Inferior parietal cortex (tissue), 1 donor: ENCODE measurements around the gene CYP17A1.
"Not testable (repeated sequence)": the region's sequence is repeated elsewhere in the genome, so short reads cannot be mapped to it uniquely, and the experiment has no call there.

Experiments used
- DNase-seq: peaks from one replicate; pipeline ENCODE4 v3.0.0-alpha.2; 2016; ENCODE audit errors: extremely low spot score

Gene CYP17A1, protein sequence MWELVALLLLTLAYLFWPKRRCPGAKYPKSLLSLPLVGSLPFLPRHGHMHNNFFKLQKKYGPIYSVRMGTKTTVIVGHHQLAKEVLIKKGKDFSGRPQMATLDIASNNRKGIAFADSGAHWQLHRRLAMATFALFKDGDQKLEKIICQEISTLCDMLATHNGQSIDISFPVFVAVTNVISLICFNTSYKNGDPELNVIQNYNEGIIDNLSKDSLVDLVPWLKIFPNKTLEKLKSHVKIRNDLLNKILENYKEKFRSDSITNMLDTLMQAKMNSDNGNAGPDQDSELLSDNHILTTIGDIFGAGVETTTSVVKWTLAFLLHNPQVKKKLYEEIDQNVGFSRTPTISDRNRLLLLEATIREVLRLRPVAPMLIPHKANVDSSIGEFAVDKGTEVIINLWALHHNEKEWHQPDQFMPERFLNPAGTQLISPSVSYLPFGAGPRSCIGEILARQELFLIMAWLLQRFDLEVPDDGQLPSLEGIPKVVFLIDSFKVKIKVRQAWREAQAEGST

DNA sequence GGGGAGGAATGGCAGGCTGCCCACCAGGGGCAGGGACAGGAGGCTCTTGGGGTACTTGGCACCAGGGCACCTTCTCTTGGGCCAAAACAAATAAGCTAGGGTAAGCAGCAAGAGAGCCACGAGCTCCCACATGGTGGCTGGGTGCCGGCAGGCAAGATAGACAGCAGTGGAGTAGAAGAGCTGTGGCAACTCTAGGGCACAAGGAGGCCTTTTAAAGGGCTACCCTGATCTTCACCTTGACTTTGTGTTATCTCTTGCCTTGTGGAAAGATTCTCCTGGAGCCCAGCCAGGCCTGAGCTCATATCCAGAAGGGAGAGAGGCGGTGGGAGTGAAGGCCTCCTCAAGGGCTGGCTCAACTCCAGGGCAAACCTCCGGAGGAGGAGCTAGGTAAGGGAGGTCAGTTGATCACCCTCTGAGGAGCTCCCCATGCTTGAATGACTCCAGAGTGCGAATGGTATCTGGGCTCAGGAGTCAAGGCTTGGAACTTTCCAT lies at the start of gene CYP17A1:
CYP17A1 (minus strand) TSS at position 184 of the 492 bp plus-strand sequence; CDS start at position 132, 52 bp downstream.
- DNase-seq, result no peak

DNA sequence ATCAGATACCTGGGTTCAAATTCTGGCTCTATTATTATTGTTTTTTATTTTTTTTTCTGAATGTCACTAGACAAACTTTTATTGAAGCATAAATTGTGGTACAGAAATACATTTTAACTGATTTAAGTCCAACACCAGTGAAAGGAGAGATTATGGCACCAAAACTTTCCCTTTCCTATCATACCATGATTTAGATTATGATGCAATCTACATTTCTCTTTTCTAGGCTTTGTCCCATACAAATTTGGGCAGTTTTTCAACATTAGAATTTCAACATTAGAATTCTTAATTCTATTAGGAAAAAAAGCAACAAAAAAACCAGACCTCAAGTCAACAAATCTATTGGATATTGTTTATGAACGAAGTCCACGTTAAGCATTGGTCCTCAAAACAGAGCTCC lies 43.0 kb upstream of the CYP17A1 start:
- no peak for DNase-seq

DNA sequence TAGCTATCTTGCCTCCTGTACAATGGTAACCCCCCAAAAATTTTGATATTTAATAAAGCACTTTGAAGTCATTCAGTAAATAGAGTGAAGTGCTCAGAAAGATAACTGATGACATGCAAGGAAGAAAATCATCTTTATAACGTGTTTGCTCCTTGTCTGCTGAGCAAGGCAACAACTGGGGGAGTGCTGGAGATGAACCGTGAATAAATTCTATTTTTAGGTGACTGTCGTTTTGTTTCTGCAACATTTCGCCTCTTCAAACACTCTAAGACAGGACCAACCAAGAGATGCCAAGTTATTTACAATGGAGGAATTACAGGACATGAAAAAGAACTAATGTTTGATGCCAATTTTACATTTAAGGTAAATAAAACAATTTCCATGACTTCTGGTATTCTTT lies 41.4 kb upstream of the CYP17A1 start:
- DNase-seq, result no peak

DNA sequence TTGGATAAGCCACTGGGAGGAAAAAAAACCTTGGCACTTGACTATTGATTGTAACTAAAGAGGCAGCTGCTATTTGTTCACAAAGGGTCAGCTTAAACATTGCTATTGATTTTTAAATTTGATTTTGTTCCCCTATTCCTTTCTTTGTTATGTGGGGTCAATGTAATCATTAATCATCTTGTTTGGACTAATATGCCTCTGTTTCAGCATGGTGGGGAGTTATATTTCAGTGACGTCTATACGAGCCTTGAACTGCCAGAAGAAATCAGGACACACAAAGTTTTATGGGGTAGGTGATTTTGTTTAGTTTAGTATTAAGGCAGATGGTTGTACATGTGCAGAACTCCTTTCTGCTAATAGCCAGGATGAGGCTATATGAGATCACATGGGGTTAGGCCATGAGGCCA lies 39.5 kb upstream of the CYP17A1 start:
- no peak for DNase-seq

DNA sequence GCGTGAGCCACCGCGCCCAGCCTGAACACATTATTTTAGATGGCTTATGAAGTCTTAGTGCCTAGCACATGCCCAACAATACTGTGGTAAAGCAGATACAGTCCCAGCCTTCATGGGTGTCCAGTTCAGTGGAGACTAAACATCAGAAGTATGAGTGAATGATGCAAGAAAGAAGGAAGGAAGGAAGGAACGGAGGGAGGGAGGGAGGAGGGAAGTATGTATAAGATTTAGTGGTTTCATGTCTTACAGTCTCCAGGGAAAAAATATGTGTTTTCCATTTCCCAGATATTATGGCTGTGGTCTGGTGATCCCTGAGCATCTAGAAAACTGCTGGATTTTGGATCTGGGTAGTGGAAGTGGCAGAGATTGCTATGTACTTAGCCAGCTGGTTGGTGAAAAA lies 35.0 kb upstream of the CYP17A1 start:
- no peak for DNase-seq

DNA sequence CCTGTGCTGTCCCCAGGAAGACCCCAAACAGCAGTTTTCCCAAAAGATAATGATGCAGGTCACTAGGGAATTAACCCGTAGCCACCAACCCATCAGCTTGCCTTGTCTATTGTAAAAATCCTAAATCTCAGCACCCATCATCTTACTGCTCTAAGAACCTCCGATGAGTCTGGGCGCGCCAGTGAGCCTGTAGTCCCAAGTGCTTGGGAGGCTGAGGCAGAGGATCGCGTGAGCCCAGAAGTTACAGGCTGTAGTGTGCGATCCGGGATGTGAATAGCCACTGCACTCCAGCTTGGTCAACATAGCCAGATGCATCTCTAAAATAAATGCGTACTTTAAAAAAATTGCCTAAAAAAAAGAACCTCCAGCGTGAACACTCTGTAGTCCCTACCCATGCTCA lies 33.0 kb upstream of the CYP17A1 start:
- no peak for DNase-seq

DNA sequence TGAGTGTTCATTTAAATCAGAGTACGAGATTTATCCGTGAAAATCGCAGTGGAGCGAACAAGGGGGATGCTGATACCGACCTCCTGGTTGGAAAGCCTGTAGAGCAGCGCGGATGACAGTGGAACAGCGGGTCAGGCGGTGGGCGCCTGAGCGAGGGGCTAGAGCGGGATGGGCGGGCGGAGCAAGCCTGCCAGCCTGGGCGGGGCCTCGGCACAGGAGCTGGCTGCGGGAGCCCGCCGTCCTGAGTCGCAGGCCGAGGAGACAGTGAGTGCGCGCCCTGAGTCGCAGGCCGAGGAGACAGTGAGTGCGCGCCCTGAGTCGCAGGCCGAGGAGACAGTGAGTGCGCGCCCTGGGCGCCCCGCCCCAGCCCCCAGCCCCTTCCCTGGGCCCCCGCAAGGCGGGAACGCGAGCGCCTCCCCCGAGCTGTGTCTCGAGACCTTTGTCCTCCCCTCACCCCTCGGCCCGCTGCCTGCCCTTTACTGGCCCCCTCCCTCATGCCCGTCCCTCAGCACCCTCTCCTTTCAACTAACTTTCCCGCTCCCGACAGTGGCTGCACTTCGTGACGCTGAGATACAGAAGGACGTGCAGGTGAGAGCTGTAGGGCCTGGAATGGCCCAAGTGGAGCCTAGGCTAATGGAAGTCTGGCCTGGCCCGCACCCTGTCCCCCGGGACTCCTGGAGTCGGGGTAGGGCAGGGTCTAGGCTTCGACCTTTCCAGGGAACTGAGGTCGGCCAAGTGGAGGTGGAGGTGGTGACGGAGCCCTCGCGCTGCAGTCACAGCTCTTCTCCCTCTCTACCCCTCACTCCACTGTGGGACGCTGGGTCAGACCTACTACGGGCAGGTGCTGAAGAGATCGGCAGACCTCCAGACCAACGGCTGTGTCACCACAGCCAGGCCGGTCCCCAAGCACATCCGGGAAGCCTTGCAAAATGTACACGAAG lies 32.3 kb upstream of the CYP17A1 start, which contains the start of gene AS3MT:
AS3MT (plus strand) TSS at position 213 of the 941 bp plus-strand sequence; CDS start at position 336, 123 bp downstream.
- DNase-seq, result no peak

DNA sequence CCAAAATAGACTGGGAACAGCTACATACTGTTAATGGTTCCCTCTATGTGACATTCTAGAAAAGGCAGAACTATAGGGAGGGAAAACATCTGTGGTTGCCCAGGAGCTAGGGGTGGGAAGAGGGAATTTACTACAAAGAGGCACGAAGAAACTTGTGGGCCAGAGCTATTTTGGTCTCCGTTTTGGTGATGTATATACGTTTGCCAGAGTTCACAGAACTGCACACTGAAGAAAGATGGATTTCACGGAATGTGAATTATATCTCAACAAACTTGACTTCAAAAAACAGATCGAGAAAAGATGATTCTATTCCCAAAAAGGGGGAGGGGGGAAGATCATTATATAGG lies 31.7 kb upstream of the CYP17A1 start:
- no peak for DNase-seq

DNA sequence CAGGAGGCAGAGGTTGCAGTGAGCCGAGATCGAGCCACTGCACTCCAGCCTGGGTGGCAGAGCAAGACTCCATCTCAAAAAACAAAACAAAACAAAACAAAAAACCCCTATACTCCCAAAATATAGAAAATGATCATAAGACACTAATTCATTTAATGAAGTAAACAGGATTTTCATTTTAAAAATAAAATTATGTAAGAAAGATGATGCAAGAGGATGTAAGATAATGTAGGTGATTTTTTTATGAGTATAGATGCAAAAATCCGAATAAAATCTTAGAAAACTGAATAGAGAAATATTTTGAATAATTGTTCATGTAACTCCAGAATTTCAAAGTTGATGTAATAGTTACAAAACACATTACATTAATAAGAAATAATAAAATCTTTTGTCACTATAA lies 28.4 kb upstream of the CYP17A1 start:
- no peak for DNase-seq

DNA sequence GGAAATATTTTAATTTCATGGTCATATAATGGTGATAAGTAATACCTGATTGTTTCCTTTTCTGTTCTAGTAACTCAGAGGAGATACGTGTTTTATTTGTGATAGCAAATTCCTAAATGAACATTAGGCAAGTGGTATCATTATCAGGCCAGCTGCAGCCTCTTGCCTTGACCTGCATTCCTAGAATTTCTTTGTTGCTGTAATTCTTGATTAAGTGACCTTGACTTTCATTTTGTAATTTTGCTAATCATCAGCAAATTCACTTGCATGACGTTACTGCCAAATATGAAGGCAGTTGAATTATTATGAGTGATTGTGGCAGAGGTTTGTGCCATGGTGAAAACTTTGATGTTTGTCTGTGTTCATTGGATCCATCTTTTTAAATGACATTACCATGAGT lies 26.4 kb upstream of the CYP17A1 start:
- DNase-seq, result no peak

DNA sequence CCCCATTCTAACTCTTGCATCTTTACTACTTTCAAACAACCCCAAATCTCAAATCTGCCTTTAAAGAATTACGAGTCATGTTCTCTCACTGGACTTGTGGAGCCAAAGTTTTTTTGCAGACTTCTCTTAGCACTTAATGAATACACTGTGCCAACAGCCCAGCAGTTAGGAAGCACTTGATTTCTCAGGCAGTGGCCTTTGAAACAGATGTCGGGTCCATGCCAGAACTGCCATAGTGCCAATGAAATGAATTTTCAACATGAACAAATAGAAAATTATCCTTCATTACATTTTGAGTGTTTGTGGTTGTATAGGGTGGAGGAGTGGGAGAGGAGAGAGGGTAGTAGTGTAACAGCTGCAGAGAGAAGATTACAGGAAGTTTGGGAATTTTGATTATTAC lies 22.7 kb upstream of the CYP17A1 start:
- DNase-seq, result no peak

DNA sequence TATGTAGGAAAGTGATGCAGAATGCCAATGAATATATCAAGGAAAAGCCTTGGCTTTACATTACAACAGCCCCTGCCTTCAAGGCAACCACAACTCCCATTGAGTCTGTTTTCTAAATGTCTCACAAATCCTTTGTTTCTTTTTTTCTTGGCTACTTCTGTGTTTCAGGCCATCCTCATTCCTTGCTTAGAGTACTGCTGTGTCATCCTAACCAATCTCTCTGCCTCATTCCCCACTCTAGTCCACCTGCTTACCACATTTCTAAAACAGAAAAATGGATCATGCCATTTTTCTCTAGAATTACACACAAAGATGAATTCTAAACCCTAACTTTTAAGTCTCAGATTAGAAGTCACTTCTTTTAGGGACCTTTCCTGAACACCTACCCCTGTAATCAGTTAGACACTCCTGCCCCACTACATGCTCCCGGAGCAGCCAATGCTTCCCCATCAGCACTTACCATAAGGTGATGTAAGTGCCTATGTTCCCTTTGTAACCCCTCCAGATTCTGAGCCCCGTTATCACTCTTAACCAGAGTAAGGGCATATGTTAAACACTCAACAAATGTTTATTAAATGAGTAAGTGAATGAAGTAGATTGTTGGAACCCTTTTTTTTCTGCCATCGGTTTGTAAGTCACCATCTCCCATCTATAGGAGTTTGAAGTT lies 19.7 kb upstream of the CYP17A1 start:
- DNase-seq, result no peak

DNA sequence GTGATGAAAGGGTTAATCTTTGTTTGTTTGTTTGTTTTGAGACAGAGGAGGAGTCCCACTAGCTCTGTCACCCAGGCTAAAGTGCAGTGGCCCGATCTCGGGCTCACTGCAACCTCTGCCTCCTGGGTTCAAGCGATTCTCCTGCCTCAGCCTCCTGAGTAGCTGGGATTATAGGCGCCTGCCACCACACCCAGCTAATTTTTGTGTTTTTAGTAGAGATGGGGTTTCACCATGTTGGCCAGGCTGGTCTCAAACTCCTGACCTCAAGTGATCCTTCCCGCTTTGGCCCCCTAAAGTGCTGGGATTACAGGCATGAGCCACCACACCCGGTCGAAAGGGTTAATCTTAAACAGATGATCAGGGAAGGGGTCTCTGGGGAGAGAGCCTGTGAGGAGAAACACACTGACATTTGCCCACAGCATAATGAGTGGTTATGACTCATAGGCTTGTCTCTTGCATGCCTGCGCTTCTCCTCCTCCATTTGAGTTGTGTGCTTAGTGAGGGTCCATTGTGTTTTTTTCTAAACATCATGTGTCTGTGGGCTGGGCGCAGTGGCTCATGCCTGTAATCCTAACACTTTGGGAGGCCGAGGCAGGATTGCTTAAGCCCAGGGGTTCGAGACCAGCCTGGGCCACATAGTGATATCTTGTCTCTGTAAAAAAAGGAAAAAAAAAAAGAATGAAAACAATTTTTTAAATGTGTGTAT lies 18.7 kb upstream of the CYP17A1 start:
- not testable (repeated sequence) for DNase-seq

DNA sequence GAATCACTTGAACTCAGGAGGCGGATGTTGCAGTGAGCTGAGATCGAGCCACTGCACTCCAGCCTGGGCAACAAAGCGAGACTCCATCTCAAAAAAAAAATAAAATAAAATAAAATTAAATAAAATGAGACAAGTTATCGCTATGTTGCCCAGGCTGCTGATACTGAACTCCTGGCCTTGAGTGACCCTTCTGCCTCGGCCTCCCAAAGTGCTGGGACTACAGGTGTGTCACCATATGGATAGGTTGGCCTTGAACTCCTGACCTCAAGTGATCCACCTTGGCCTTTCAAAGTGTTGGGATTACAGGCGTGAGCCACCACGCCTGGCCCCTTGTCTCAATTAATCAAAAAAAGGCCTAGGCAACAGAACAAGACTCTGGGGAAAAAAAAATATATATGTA lies 16.0 kb upstream of the CYP17A1 start:
- not testable (repeated sequence) for DNase-seq

DNA sequence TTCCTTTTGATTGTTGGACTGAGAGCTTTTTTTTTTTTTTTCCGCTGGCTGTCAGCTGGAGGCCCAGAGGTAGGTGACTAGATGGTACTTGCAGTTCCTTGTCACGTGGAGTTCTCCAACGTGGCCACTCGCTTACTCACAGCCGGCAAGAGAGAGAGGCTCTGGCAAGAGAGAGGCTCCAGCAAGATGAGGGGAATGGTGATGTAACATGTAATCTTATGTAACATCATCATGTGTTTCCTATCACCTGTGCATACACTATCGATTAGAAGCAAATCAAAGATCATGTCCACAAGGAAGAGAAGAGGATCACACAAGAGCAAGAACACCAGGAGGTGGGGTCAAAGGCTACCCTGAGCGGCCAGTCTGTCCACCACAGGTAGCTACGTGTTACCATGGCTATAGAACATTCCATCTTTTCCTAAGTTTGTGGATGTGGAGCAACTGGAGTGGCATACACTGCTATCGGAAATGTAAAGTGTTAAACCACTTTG lies 12.9 kb upstream of the CYP17A1 start:
- no peak for DNase-seq

DNA sequence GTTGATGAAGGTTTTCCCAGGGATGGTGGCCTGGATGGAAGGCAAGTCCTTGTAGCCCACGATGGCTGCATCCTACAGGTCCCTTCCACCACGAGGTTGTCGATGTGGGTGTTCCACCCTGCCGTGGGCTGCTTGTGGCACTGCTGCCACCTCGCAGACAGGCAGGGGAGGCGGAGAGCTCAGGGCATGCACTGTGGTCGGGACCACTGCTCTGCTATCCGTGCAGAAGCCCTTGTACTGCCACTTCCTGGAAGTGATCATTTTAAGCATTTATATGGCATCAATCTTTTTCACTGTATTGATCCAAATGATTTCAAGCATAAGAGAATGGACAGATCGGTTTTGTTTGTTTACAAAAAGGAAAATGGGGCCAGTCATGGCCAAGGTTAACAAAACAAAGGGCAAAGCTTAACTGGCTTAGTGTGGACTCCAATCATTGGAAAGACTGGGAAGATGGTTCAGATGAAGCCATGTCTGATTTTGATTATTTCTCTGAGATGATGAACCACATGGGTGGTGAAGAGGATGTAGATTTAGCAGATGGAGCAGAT lies 8.2 kb upstream of the CYP17A1 start:
- DNase-seq, result no peak

DNA sequence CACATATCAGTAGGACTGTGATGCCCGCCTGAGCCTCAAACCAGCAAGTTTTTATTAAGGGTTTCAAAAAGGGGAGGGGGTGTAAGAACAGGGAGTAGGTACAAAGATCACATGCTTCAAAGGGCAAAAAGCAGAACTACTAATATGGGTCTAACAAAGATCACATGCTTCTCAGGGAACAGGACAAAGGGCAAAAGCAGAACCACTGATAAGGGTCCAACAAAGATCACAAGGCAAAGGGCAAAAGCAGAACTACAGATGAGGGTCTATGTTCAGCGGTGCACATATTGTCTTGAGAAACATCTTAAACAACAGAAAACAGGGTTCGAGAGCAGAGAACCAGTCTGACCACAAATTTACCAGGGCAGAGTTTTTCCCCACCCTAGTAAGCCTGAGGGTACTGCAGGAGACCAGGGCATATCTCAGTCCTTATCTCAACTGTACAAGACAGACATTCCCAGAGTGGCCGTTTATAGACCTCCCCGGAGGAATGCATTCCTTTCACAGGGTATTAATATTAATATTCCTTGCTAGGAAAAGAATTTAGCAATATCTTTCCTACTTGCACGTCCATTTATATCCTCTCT lies 7.1 kb upstream of the CYP17A1 start:
- DNase-seq, result not testable (repeated sequence)

DNA sequence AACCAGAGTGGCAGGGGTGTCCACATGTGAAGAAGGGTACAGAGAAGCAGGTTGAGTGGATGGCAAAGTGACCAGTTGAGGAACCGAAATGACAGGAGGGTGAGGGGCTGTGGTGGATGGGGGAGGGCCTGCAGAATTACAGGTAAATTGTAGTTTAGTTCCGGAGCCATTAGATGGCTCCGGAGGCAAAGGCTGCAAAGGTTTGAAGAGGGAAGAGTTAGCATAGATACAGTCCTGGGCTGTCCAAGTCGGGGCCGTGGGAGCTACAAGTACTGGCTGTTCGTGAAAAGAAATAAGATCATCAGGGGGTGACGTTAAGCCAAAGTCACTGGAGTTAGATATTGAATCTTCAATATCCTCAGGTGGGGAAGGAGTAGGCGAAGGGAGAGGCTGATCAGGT lies 5.9 kb upstream of the CYP17A1 start:
- not testable (repeated sequence) for DNase-seq

DNA sequence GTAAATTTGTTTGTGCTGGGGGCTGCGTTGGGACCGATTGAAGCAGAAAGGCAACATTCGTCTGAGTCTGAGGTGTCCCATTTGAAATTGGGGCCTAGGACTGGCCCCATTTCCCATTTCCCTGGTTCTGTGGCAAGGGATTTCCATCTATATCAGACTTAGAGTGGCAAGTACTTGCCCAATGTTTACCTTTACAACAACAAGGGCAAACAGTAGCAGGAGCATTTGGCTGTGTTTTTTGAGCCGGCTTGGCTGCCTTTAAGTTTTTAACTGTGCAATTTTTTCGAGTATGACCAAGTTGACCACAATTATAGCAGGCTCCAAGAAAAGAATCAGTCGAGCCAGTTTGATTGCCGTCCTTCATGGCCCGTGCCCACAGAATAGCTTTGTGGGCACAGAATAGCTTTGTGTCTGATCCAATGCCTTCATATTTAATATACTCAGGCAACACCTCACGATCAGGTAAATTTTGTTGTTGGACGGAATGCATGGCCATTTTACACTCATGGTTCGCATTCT lies 4.7 kb upstream of the CYP17A1 start:
- no peak for DNase-seq
